C4-2B (cell line): ENCODE results near the gene CCSER1.

Source experiments
- H3K27ac ChIP-seq: fragments of 450-650 bp; 2 replicates; pipeline ENCODE4 v1.5.1; 2017
- CTCF ChIP-seq: fragments of 450-650 bp; conservative IDR thresholded peaks from 2 replicates; pipeline ENCODE4 v1.5.1; 2017; ENCODE audit warnings: mild to moderate bottlenecking
- ZFX ChIP-seq: fragments of 450-650 bp; IDR thresholded peaks from 2 replicates; pipeline ENCODE4 v1.6.1; 2017

The CCSER1 gene

GRCh38 chr4:90540536-90540935, 413.3 kb downstream of the CCSER1 start:
- H3K27ac ChIP-seq: no peak overlapping the region
- TF ChIP-seq ZFX: no peak
- TF ChIP-seq CTCF: no peak

GRCh38 chr4:90542216-90542615, 415.0 kb downstream of the CCSER1 start:
- TF ChIP-seq CTCF: no peak
- H3K27ac ChIP-seq: no peak overlapping the region

GRCh38 chr4:90543419-90544170, 416.4 kb downstream of the CCSER1 start:
- TF ChIP-seq CTCF (no peak), ZFX (no peak)
- H3K27ac ChIP-seq: no peak overlapping the region

GRCh38 chr4:90544532-90545045, 417.4 kb downstream of the CCSER1 start:
- TF ChIP-seq ZFX: no peak
- TF ChIP-seq CTCF: no peak
- no peak overlapping the region for H3K27ac ChIP-seq

GRCh38 chr4:90545380-90545779, 418.2 kb downstream of the CCSER1 start:
- no peak for TF ChIP-seq CTCF
- no peak for TF ChIP-seq ZFX
- H3K27ac ChIP-seq: no peak overlapping the region

- H3K27ac ChIP-seq: no peak overlapping the region
- TF ChIP-seq ZFX: no peak
- TF ChIP-seq CTCF: no peak
These were observed 418.9 kb downstream of the CCSER1 start for GRCh38 chr4:90546114-90546513.

- H3K27ac ChIP-seq: no peak overlapping the region
- TF ChIP-seq ZFX: no peak
- no peak for TF ChIP-seq CTCF
These were observed 443.4 kb downstream of the CCSER1 start for GRCh38 chr4:90570615-90571014.
